ENCODE results near the gene KLF6.
A peak's percentile ranks its signal among the peaks of the same experiment; 100 is the strongest.

DNA sequence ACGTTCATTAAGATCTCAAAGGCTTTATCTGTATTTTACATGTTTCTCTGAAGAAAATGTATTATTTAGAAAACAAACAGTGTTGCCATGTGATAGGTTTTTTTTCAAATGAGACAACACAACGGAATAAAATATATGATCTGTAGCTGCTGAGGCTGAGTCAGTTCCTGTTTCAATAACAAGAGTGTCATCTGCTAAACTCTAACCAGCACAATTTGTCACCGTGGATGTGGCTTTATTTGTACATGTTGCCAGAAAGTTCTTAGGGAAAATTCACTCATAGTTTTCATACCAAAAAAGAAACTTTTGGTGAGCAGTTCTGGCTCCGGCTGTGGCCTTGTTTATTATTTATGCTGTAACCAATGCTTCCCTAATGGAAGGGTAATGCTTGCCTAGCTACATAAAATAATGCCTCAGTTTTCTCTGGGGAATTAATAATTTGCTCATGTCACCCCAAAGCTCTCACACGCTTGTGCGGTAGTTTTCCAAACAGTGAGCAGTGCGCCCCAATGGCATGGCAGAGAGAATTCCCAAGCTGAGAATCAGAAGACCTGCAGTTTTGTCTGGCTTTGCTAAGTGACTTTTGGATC, 20.3 kb upstream of the KLF6 start:
- no peak for TF ChIP-seq ZNF280B (CRISPR knock-in tag; IDR thresholded peaks at IDR 0.05)
- TF ChIP-seq ATF1 (CRISPR knock-in tag; IDR thresholded peaks at IDR 0.05) = no peak
- TF ChIP-seq ATF1 (tag; IDR thresholded peaks at IDR 0.05) = no peak
- no peak for TF ChIP-seq ZNF224 (CRISPR knock-in tag; IDR thresholded peaks at IDR 0.05)
- TF ChIP-seq, protein P1, sequence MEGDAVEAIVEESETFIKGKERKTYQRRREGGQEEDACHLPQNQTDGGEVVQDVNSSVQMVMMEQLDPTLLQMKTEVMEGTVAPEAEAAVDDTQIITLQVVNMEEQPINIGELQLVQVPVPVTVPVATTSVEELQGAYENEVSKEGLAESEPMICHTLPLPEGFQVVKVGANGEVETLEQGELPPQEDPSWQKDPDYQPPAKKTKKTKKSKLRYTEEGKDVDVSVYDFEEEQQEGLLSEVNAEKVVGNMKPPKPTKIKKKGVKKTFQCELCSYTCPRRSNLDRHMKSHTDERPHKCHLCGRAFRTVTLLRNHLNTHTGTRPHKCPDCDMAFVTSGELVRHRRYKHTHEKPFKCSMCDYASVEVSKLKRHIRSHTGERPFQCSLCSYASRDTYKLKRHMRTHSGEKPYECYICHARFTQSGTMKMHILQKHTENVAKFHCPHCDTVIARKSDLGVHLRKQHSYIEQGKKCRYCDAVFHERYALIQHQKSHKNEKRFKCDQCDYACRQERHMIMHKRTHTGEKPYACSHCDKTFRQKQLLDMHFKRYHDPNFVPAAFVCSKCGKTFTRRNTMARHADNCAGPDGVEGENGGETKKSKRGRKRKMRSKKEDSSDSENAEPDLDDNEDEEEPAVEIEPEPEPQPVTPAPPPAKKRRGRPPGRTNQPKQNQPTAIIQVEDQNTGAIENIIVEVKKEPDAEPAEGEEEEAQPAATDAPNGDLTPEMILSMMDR (IDR thresholded peaks at IDR 0.05 in 2 of 3, conservative IDR thresholded peaks at IDR 0.05 in 1 of 3; ENCODE audit: insufficient read depth in 2 of 3, low read depth in 1 of 3, low read length in 3 of 3) = no peak
- no peak for TF ChIP-seq ZMIZ1 (IDR thresholded peaks at IDR 0.05; ENCODE audit: low read depth in 2 of 2, low read length in 2 of 2)
- peak; percentile 17; the same call in 1 of the 2 replicates for TF ChIP-seq NCOR1 (IDR thresholded peaks at IDR 0.05)

All from K562 (cell line).